NCI-H2081 treated with DMSO at 0.1 percent for 48 hours (cell line): ENCODE measurements around the gene EHMT2.
"Not testable (repeated sequence)": the region's sequence is repeated elsewhere in the genome, so short reads cannot be mapped to it uniquely, and the experiment has no call there.

Experiments used
- DNase-seq: peaks from one replicate; lab custom pipeline; 2025; lab: John Stamatoyannopoulos, UW

The EHMT2 gene

GRCh38 chr6:31915351-31915750 lies 17.9 kb upstream of the EHMT2 start:
- DNase-seq = no peak

- no peak for DNase-seq
Observed at GRCh38 chr6:31911826-31912585, 14.5 kb upstream of the EHMT2 start.

- DNase-seq = not testable (repeated sequence)
Observed at GRCh38 chr6:31909298-31909697, 11.8 kb upstream of the EHMT2 start.

- no peak for DNase-seq
Observed at GRCh38 chr6:31908791-31909190, 11.3 kb upstream of the EHMT2 start.

GRCh38 chr6:31908255-31908654 lies 10.8 kb upstream of the EHMT2 start:
- DNase-seq = not testable (repeated sequence)

- no peak for DNase-seq
Observed at GRCh38 chr6:31907158-31907813, 9.8 kb upstream of the EHMT2 start.

GRCh38 chr6:31906727-31907126 lies 9.2 kb upstream of the EHMT2 start:
- DNase-seq = not testable (repeated sequence)

GRCh38 chr6:31906122-31906521 lies 8.6 kb upstream of the EHMT2 start:
- no peak for DNase-seq

- DNase-seq = no peak
Observed at GRCh38 chr6:31905041-31905440, 7.5 kb upstream of the EHMT2 start.

- no peak for DNase-seq
Observed at GRCh38 chr6:31903957-31904356, 6.5 kb upstream of the EHMT2 start.

- DNase-seq = peak; percentile 82
Observed at GRCh38 chr6:31901953-31902643, 4.6 kb upstream of the EHMT2 start, which contains the start of gene ZBTB12. Gene ZBTB12, minus strand, starts transcription at chr6:31902086. Its CDS starts 781 bp downstream, at chr6:31901305.

- no peak for DNase-seq
Observed at GRCh38 chr6:31901415-31901952, 4.0 kb upstream of the EHMT2 start.

- no peak for DNase-seq
Observed at GRCh38 chr6:31900917-31901414, 3.5 kb upstream of the EHMT2 start.

- DNase-seq = no peak
Observed at GRCh38 chr6:31899882-31900722, 2.6 kb upstream of the EHMT2 start.

GRCh38 chr6:31899215-31899614 lies 1.7 kb upstream of the EHMT2 start:
- no peak for DNase-seq

GRCh38 chr6:31898383-31899011 lies 999 bp upstream of the EHMT2 start:
- no peak for DNase-seq

- no peak for DNase-seq
Observed at GRCh38 chr6:31896856-31897611, 464 bp downstream of the EHMT2 start.

GRCh38 chr6:31896493-31896855 lies 1.0 kb downstream of the EHMT2 start:
- DNase-seq = no peak

GRCh38 chr6:31892821-31893220 lies 4.7 kb downstream of the EHMT2 start:
- DNase-seq = no peak

- DNase-seq = no peak
Observed at GRCh38 chr6:31889331-31889972, 8.0 kb downstream of the EHMT2 start.
